ENCODE data around the gene TH.
"Not testable (repeated sequence)": the region's sequence is repeated elsewhere in the genome, so short reads cannot be mapped to it uniquely, and the experiment has no call there.

The TH gene

GRCh38 chr11:2179516-2179915 lies 7.9 kb upstream of the TH start:
- Histone ChIP-seq H3K36me3 (no peaks in the 10 kb centered on the region), H3K27me3 (peaks cover 0 to 70% of the 10 kb centered on the region in 2 donors), H3K27ac (no peak overlapping the region), H3K4me1 (no peaks in the 10 kb centered on the region), H3K4me3 (no peak overlapping the region), H3K9me3 (no peaks in the 10 kb centered on the region)
- intact Hi-C loops (cut with DNase I; ENCODE audit: low total_unique reads) = no loop called here
- DNase-seq = no peak
- no peak for TF ChIP-seq CTCF (IDR thresholded peaks at IDR 0.05)

- Histone ChIP-seq H3K4me3 (no peak overlapping the region), H3K27me3 (peaks cover 0 to 70% of the 10 kb centered on the region in 2 donors), H3K9me3 (no peaks in the 10 kb centered on the region), H3K36me3 (no peaks in the 10 kb centered on the region), H3K4me1 (no peaks in the 10 kb centered on the region), H3K27ac (no peak overlapping the region)
- TF ChIP-seq CTCF (IDR thresholded peaks at IDR 0.05) = no peak
- DNase-seq = no peak
- intact Hi-C loops (cut with DNase I; ENCODE audit: low total_unique reads) = no loop called here
Measured at GRCh38 chr11:2178906-2179494, 7.4 kb upstream of the TH start.

GRCh38 chr11:2178055-2178773 lies 6.6 kb upstream of the TH start:
- H3K27ac ChIP-seq = not testable (repeated sequence)

GRCh38 chr11:2177076-2177475 lies 5.5 kb upstream of the TH start:
- H3K4me1 ChIP-seq = no peaks in the 10 kb centered on the region
- TF ChIP-seq CTCF (IDR thresholded peaks at IDR 0.05) = no peak
- no peaks in the 10 kb centered on the region for H3K36me3 ChIP-seq
- no peak for DNase-seq
- H3K9me3 ChIP-seq = no peaks in the 10 kb centered on the region
- intact Hi-C loops (cut with DNase I; ENCODE audit: low total_unique reads) = no loop called here
- peaks cover 0 to 73% of the 10 kb centered on the region in 2 donors for H3K27me3 ChIP-seq
- no peak overlapping the region for H3K27ac ChIP-seq
- no peak overlapping the region for H3K4me3 ChIP-seq

More at GRCh38 chr11:2178055-2178773, 6.6 kb upstream of the TH start:
- DNase-seq; H3K36me3 ChIP-seq; H3K4me1 ChIP-seq; intact Hi-C loops (cut with DNase I; ENCODE audit: low total_unique reads); H3K4me3 ChIP-seq; H3K9me3 ChIP-seq: not testable (repeated sequence)
- H3K27me3 ChIP-seq = peaks cover 0 to 73% of the 10 kb centered on the region in 2 donors

- H3K9me3 ChIP-seq = no peaks in the 10 kb centered on the region
- intact Hi-C loops (cut with DNase I; ENCODE audit: low total_unique reads) = no loop called here
- H3K4me1 ChIP-seq = no peaks in the 10 kb centered on the region
- H3K4me3 ChIP-seq = no peak overlapping the region
- no peak overlapping the region for H3K27ac ChIP-seq
- peaks cover 0 to 73% of the 10 kb centered on the region in 2 donors for H3K27me3 ChIP-seq
- no peak for TF ChIP-seq CTCF (IDR thresholded peaks at IDR 0.05)
- no peak for DNase-seq
- no peaks in the 10 kb centered on the region for H3K36me3 ChIP-seq
Measured at GRCh38 chr11:2176389-2176900, 4.8 kb upstream of the TH start.

- no peak for TF ChIP-seq CTCF (IDR thresholded peaks at IDR 0.05)
- Histone ChIP-seq H3K4me3 (no peak overlapping the region), H3K36me3 (no peaks in the 10 kb centered on the region), H3K27ac (no peak overlapping the region), H3K4me1 (no peaks in the 10 kb centered on the region), H3K9me3 (no peaks in the 10 kb centered on the region), H3K27me3 (peaks cover 0 to 73% of the 10 kb centered on the region in 2 donors)
- intact Hi-C loops (cut with DNase I; ENCODE audit: low total_unique reads) = no loop called here
- no peak for DNase-seq
Measured at GRCh38 chr11:2175659-2176058, 4.0 kb upstream of the TH start.
